ENCODE measurements around the gene PSME4.

GRCh38 chr2:53952519-53952918 lies 18.3 kb downstream of the PSME4 start:
- no peak for TF ChIP-seq CTCF (IDR thresholded peaks at IDR 0.05)
- no peak for TF ChIP-seq POLR2A (IDR thresholded peaks at IDR 0.05)
